Midbrain (tissue), 1 donor: ENCODE measurements around the gene HSD17B2.

Experiments
- DNase-seq: peaks from one replicate; lab custom pipeline; 2025; lab: John Stamatoyannopoulos, UW

The HSD17B2 gene

DNA sequence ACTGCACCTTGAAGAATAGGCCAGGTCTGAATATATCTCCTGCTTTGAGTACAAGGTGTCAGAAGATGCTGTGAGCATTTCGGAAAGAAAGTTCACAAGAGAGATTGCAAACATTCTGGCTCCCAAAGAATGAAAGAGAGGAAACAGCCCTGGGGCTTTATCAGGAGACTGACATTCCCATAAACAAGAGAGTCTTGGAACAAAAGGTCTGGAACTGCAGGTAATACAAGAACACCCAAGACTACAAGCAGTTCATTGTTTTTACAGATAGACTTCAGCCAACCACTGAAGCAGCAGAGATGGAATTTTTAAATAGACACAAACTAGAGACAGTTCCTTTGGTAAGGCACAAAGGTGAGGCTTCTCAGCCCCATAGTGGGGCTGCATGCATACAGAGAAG is 14.4 kb downstream of the HSD17B2 start:
- no peak for DNase-seq

GRCh38 chr16:82050506-82050905 is 15.5 kb downstream of the HSD17B2 start:
- no peak for DNase-seq

DNA sequence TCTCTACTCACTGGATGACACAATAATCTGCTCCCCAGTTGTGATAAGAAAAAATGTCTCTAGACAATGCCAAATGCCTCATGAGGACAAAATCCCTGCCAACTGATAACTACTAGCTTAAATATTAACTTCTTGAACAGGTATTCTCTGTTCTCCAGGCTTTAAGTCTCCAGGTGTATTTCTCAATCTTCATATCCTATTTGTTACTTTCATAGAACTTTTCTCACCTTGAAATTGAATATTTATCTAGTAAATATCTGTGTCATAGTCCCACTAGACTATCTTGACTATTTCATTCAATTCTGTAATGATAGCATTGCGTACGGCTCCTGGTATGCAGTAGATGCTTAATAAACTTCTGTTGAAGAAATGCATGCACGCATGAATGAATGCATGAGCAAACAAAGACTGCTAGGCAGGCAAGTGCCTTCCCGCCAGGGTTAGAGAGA is 15.9 kb downstream of the HSD17B2 start:
- no peak for DNase-seq

DNA sequence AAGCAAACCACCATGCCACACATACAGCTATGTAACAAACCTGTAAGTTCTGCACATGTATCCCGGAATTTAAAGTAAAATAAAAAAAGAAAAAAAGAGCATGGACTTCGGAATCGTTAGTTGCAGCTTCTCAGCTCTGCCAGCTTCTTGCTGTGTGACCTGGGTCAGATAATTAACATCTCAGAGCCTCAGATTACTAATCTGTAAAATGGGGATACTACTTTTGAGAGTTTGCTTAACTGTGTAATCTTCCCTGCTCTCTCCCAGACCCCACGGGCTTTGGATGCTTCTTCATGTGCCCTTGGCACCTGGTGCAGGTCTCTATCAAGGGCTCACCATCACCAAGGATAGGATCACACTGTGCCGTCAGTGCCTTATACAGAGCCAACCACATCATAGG is 16.6 kb downstream of the HSD17B2 start:
- DNase-seq: no peak

GRCh38 chr16:82055117-82055516 is 20.1 kb downstream of the HSD17B2 start:
- DNase-seq: no peak

- no peak for DNase-seq
These were observed 20.9 kb downstream of the HSD17B2 start for GRCh38 chr16:82055728-82056549.

DNA sequence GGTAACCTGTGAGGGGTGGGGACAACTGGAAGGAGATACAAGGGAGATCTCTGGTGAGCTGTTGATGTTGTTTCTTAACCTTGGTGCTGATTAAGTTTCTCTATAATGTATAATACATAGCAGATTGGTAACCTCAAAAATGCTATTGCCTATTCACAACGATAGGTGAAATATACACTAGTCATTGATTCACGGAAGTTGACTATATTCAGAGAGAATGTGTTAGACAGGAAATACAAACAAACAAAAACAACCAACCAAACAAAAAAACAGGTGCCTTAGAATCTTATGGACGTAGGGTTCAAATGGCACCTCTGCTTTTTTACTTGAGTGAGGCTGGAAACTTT is 21.5 kb downstream of the HSD17B2 start:
- DNase-seq: no peak

DNA sequence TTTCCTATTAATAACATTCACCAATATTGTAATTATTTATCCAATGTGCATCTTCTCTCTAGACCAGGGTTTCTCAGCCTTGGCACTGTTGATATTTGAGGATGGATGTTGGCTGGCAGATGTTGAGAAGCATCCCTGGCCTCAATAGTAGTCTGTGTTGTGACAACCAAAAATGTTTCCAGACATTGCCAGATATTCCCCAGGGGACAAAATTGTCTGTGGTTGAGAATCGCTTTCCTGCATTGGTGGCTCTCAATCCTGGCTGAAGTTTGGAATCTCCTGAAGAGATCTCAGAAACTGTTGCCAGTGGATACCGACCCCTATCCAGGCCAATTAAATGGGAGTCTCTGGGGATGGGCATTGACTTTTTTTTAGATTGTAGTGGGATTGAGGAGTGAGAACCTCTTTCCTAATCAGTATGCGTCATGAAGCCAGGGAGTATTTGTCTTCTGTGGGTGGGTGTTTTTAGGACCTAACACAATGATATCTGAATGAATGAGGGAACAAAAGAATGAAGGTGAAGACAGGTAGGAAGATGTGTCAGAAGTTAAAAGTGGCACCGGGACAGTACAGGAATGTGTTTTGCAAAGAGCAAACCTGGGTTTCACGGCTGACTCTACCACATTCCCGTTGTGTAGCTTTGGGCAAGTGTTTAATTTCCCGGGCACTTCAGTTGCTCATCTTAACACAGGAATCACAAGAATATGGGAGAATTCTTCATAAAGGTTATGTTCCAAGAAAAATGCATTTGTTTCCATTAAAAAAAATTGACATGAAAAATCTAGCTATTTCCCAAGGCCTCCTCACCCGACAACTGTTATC is 24.3 kb downstream of the HSD17B2 start:
- no peak for DNase-seq

DNA sequence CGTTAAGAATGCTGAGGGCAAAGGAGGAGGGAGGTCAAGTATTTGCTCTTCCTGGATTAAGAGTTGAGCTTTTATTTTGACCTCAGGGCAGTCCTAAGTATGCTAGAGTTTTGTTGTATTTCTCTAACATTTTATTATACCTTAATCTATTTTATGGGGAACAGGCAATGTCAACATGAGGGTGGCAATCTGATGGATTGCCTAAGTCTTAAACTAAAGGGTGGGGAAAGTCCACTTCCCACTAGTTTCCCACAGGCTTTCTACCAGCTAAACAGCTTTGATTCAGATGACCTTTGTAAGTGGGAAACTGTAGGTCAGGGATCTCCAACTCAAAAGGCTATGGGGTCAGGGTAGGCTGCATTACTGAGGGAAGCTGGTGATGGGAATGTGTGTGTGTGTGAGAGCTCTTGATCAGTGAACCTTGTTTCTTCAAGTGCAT is 24.9 kb downstream of the HSD17B2 start:
- no peak for DNase-seq

GRCh38 chr16:82061861-82062525 is 26.9 kb downstream of the HSD17B2 start:
- DNase-seq: no peak

- DNase-seq: no peak
These were observed 27.6 kb downstream of the HSD17B2 start for GRCh38 chr16:82062645-82063058.

GRCh38 chr16:82063456-82064082 is 28.5 kb downstream of the HSD17B2 start:
- DNase-seq: no peak

DNA sequence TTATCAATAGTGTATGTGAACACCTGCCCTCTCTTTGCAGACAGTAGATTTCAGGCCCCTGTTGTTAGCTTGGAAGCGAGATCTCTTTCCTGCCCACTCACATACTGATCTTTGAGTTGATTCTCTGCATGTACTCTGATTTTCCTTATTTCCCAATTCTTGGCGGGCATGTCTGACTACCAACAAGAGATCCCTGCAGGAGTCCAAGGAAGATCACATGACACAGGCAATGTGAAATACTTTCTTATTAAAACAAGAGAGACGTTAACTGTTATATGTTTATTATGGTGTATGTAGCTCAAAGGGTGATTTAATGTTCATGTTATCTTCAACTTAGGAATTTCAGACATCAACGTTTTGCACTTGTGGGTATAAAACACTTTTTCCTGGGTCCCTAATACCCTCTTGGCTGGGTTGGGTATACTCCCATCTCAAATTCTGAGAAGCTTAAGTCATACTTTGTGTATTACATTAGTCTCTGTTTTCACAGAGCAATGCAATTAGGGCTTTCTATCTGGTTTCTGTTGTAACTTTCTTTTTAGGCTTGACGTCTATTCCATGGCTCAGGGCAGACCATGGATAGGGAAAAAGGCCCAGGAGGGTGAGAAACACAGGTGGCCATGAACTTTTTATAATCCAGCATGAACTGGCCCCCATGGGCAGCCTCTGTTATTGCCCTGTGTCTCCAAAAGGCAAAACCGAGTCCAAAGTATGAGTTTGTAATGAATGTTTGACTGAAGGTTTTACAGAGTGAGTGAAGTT is 32.2 kb downstream of the HSD17B2 start:
- DNase-seq: no peak

- DNase-seq: no peak
These were observed 32.8 kb downstream of the HSD17B2 start for GRCh38 chr16:82067804-82068325.

- DNase-seq: no peak
These were observed 35.8 kb downstream of the HSD17B2 start for GRCh38 chr16:82070656-82071369.

DNA sequence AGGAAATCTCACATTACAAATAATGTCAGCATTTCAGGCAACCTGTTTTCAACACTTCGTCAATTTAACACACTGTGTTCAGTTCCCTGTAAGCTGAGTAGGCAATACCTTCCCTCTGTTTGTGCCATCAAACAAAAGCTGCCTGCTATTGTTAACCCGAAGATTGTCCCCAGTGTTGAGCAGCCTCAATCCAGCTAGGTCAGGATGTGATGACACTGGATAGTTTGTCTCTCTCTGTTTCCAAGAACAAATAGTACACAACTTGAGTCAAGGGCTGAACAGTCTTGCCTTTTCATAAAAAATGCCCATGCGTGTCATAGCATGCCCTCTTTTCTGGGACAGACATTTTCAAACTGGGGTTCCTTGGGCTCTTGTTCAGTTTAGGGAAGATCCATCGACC is 36.4 kb downstream of the HSD17B2 start:
- DNase-seq: no peak

- DNase-seq: no peak
These were observed 37.3 kb downstream of the HSD17B2 start for GRCh38 chr16:82072313-82072712.

GRCh38 chr16:82074019-82074558 is 39.0 kb downstream of the HSD17B2 start:
- no peak for DNase-seq

DNA sequence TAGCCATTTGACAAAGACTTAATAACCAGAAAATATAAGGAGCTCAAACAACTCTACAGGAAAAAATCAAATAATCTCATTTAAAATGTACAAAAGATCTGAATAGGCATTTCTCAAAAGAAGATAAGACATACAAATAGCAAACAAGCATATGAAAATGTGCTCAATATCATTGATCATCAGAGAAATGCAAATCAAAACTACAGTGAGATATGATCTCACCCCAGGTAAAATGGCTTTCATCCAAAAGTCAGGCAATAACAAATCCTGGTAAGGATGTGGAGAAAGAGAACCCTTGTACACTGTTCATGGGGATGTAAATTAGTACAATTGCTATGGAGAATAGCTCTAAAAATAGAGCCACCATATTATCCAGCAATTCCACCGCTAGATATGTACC is 43.1 kb downstream of the HSD17B2 start:
- DNase-seq: no peak

GRCh38 chr16:82079892-82080291 is 44.8 kb downstream of the HSD17B2 start:
- DNase-seq: no peak
